GM23338 (cell line): ENCODE measurements around the gene TTC23. TPM values are rescaled to one million over a fixed set of nuclear protein-coding genes. Genes with fewer than 3 reads are reported as not detected.

Experiments
- ATAC-seq: fragments of 200-7000 bp; cut with Tn5 transposase; 3 replicates; pipeline ENCODE4 v1.9.1; 2020
- DNase-seq: peaks from one replicate; pipeline ENCODE4 v3.0.0-alpha.2; 2015; ENCODE audit warnings: low spot score
- H2AFZ ChIP-seq: fragments of 200-600 bp; sonication (generic); 2 replicates; pipeline ENCODE4 v1.8.0; 2016; ENCODE audit warnings: antibody characterized with exemption, mild to moderate bottlenecking, moderate library complexity
- H3F3A ChIP-seq: fragments of 200-600 bp; sonication (generic); replicated peaks from 2 replicates; pipeline ENCODE4 v1.8.0; 2017; ENCODE audit warnings: antibody characterized with exemption, mixed run types, low read depth
- H3K27ac ChIP-seq: fragments of 200-600 bp; sonication (generic); 2 replicates; pipeline ENCODE4 v1.6.1; 2016; ENCODE audit warnings: low read depth
- H3K27me3 ChIP-seq: fragments of 200-600 bp; sonication (generic); 2 replicates; pipeline ENCODE4 v1.8.0; 2016; ENCODE audit warnings: mild to moderate bottlenecking, mixed run types, moderate library complexity; ENCODE audit not compliant: insufficient read depth
- H3K36me3 ChIP-seq: fragments of 200-600 bp; sonication (generic); 2 replicates; pipeline ENCODE4 v1.8.0; 2016; ENCODE audit warnings: mild to moderate bottlenecking; ENCODE audit not compliant: insufficient read depth
- H3K4me1 ChIP-seq: fragments of 200-600 bp; sonication (generic); 2 replicates; pipeline ENCODE4 v1.8.0; 2016; ENCODE audit warnings: mild to moderate bottlenecking, moderate library complexity; ENCODE audit not compliant: insufficient read depth
- H3K4me2 ChIP-seq: fragments of 200-600 bp; sonication (generic); 2 replicates; pipeline ENCODE4 v1.7.1; 2017; ENCODE audit warnings: mixed run types
- H3K4me3 ChIP-seq: fragments of 200-600 bp; sonication (generic); 2 replicates; pipeline ENCODE4 v1.6.1; 2016; ENCODE audit warnings: mixed run types
- H3K79me2 ChIP-seq: fragments of 200-600 bp; sonication (generic); replicated peaks from 2 replicates; pipeline ENCODE4 v1.8.0; 2017; ENCODE audit warnings: mild to moderate bottlenecking; ENCODE audit not compliant: insufficient read depth
- H3K9me2 ChIP-seq: fragments of 200-600 bp; sonication (generic); 2 replicates; pipeline ENCODE4 v1.8.0; 2017; ENCODE audit not compliant: insufficient read depth
- H4K20me1 ChIP-seq: fragments of 200-600 bp; sonication (generic); replicated peaks from 2 replicates; pipeline ENCODE4 v1.8.0; 2017; ENCODE audit warnings: mild to moderate bottlenecking; ENCODE audit not compliant: insufficient read depth
- H3K27ac Mint-ChIP-seq: 2 replicates; pipeline ENCODE4 v1.8.0; 2020; ENCODE audit warnings: inconsistent platforms, mild to moderate bottlenecking, moderate library complexity, mixed read lengths
- H3K27me3 Mint-ChIP-seq: 3 replicates; pipeline ENCODE4 v1.8.0; 2022; ENCODE audit warnings: low read depth, mild to moderate bottlenecking, moderate library complexity, mixed read lengths, inconsistent platforms; ENCODE audit not compliant: insufficient read depth, poor library complexity
- H3K36me3 Mint-ChIP-seq: 3 replicates; pipeline ENCODE4 v1.8.0; 2021; ENCODE audit warnings: low read depth, mild to moderate bottlenecking, inconsistent platforms, moderate library complexity, mixed read lengths
- H3K4me1 Mint-ChIP-seq: 3 replicates; pipeline ENCODE4 v1.8.0; 2020; ENCODE audit warnings: mild to moderate bottlenecking, inconsistent platforms, mixed read lengths
- H3K4me3 Mint-ChIP-seq: 3 replicates; pipeline ENCODE4 v1.8.0; 2021; ENCODE audit warnings: moderate library complexity, mild to moderate bottlenecking, inconsistent platforms, mixed read lengths
- H3K9me3 Mint-ChIP-seq: 3 replicates; pipeline ENCODE4 v1.8.0; 2020; ENCODE audit warnings: moderate library complexity, mild to moderate bottlenecking, inconsistent platforms, mixed read lengths
- POLR2AphosphoS5 ChIP-seq: IDR thresholded peaks from 2 replicates; pipeline ENCODE4 v1.6.1; 2016; ENCODE audit warnings: antibody characterized with exemption, low read depth
- polyA plus RNA-seq: library from polyadenylated mRNA; unstranded; fragments of >200 nt; fragmentation: Nextera tagmentation; extraction: Ambion mirVana; gene quantifications from 2 replicates; pipeline ENCODE4 v1.2.1, GENCODE V29; 2016
- total RNA-seq: library from RNA; depleted of rRNA; stranded (reverse); fragments of >200 nt; shearing (Covaris generic); gene quantifications from 2 replicates; pipeline ENCODE4 v1.2.3, GENCODE V29; 2014
- TF ChIP-seq, protein P1 (sequence below): fragments of 250-450 bp; sonication (Bioruptor Pico); IDR thresholded peaks from 2 replicates; pipeline ENCODE4 v1.5.0; 2020; ENCODE audit warnings: mild to moderate bottlenecking, moderate library complexity

The TTC23 gene
- total and polyA plus RNA-seq, 2 experiments from 2014 or later, result 6.3 to 25.2 TPM

DNA sequence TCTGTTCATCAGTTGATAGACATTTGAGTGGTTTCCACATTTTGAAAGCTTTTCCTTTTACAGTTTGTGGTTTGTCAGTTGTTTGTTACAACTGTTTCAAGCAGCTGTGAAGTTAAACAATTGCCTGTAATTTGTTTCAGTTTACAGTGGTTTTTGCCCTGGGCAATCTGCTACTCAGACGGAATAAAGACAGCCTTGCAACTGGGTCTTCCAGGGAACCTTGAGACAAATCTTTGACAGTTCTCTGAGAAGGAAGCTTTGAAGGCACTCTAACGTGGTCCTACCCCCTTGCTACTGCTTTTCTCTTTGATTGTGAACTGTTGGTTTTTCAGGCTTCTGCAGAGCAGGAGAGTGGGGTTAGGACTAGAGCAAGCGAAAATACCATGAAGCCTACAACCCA lies 29.9 kb upstream of the TTC23 start:
- no peaks in the 10 kb centered on the region for H4K20me1 ChIP-seq

More for the DNA sequence above, 29.9 kb upstream of the TTC23 start:
- Mint-ChIP-seq H3K4me3 (no peak overlapping the region), H3K4me1 (peaks cover 8% of the 10 kb centered on the region), H3K27ac (no peak overlapping the region), H3K9me3 (no peaks in the 10 kb centered on the region), H3K27me3 (peaks cover 2% of the 10 kb centered on the region), H3K36me3 (no peaks in the 10 kb centered on the region)
- ATAC-seq (no peak), DNase-seq (no peak)
- Histone ChIP-seq H3K27ac (no peak overlapping the region), H3K79me2 (no peaks in the 10 kb centered on the region), H2AFZ (no peak overlapping the region), H3F3A (no peaks in the 10 kb centered on the region), H3K36me3 (no peaks in the 10 kb centered on the region), H3K4me1 (peaks cover 8% of the 10 kb centered on the region; the same call in 1 of the 2 replicates), H3K27me3 (no peaks in the 10 kb centered on the region), H3K4me2 (no peak overlapping the region), H3K9me2 (no peaks in the 10 kb centered on the region), H3K4me3 (no peak overlapping the region)
- TF ChIP-seq, protein P1, sequence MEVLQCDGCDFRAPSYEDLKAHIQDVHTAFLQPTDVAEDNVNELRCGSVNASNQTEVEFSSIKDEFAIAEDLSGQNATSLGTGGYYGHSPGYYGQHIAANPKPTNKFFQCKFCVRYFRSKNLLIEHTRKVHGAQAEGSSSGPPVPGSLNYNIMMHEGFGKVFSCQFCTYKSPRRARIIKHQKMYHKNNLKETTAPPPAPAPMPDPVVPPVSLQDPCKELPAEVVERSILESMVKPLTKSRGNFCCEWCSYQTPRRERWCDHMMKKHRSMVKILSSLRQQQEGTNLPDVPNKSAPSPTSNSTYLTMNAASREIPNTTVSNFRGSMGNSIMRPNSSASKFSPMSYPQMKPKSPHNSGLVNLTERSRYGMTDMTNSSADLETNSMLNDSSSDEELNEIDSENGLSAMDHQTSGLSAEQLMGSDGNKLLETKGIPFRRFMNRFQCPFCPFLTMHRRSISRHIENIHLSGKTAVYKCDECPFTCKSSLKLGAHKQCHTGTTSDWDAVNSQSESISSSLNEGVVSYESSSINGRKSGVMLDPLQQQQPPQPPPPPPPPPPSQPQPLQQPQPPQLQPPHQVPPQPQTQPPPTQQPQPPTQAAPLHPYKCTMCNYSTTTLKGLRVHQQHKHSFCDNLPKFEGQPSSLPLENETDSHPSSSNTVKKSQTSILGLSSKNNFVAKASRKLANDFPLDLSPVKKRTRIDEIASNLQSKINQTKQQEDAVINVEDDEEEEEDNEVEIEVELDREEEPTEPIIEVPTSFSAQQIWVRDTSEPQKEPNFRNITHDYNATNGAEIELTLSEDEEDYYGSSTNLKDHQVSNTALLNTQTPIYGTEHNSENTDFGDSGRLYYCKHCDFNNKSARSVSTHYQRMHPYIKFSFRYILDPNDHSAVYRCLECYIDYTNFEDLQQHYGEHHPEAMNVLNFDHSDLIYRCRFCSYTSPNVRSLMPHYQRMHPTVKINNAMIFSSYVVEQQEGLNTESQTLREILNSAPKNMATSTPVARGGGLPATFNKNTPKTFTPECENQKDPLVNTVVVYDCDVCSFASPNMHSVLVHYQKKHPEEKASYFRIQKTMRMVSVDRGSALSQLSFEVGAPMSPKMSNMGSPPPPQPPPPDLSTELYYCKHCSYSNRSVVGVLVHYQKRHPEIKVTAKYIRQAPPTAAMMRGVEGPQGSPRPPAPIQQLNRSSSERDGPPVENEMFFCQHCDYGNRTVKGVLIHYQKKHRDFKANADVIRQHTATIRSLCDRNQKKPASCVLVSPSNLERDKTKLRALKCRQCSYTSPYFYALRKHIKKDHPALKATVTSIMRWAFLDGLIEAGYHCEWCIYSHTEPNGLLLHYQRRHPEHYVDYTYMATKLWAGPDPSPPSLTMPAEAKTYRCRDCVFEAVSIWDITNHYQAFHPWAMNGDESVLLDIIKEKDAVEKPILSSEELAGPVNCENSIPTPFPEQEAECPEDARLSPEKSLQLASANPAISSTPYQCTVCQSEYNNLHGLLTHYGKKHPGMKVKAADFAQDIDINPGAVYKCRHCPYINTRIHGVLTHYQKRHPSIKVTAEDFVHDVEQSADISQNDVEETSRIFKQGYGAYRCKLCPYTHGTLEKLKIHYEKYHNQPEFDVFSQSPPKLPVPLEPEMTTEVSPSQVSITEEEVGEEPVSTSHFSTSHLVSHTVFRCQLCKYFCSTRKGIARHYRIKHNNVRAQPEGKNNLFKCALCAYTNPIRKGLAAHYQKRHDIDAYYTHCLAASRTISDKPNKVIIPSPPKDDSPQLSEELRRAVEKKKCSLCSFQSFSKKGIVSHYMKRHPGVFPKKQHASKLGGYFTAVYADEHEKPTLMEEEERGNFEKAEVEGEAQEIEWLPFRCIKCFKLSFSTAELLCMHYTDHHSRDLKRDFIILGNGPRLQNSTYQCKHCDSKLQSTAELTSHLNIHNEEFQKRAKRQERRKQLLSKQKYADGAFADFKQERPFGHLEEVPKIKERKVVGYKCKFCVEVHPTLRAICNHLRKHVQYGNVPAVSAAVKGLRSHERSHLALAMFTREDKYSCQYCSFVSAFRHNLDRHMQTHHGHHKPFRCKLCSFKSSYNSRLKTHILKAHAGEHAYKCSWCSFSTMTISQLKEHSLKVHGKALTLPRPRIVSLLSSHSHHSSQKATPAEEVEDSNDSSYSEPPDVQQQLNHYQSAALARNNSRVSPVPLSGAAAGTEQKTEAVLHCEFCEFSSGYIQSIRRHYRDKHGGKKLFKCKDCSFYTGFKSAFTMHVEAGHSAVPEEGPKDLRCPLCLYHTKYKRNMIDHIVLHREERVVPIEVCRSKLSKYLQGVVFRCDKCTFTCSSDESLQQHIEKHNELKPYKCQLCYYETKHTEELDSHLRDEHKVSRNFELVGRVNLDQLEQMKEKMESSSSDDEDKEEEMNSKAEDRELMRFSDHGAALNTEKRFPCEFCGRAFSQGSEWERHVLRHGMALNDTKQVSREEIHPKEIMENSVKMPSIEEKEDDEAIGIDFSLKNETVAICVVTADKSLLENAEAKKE, result no peak
- TF ChIP-seq POLR2AphosphoS5, result no peak
